ENCODE results near the gene PHF5A. TPM values are rescaled to one million over a fixed set of nuclear protein-coding genes. Genes with fewer than 3 reads are reported as not detected.
"Not testable (repeated sequence)": the region's sequence is repeated elsewhere in the genome, so short reads cannot be mapped to it uniquely, and the experiment has no call there.

The PHF5A gene
- total RNA-seq, 1 donor from 2014 or later, result 19.5 TPM

- peak; percentile 82 for DNase-seq (ENCODE audit: low spot score)
Measured at GRCh38 chr22:41447435-41448188, 20.9 kb downstream of the PHF5A start.

GRCh38 chr22:41446639-41447434 is 21.7 kb downstream of the PHF5A start, which contains the start of gene TOB2:
Gene TOB2, minus strand, starts transcription at chr22:41446801. Its CDS starts 9,456 bp downstream, at chr22:41437345.
- peak; percentile 95 for DNase-seq (ENCODE audit: low spot score)

GRCh38 chr22:41446057-41446501 is 22.4 kb downstream of the PHF5A start:
- DNase-seq (ENCODE audit: low spot score), result peak; percentile 37

GRCh38 chr22:41445129-41446056 is 23.1 kb downstream of the PHF5A start:
- peak; percentile 40 for DNase-seq (ENCODE audit: low spot score)

- peak; percentile 99 for DNase-seq (ENCODE audit: low spot score)
Measured at GRCh38 chr22:41444360-41445128, 23.9 kb downstream of the PHF5A start.

- DNase-seq (ENCODE audit: low spot score), result no peak
Measured at GRCh38 chr22:41442240-41442792, 26.2 kb downstream of the PHF5A start.

- DNase-seq (ENCODE audit: low spot score), result not testable (repeated sequence)
Measured at GRCh38 chr22:41440511-41440910, 28.0 kb downstream of the PHF5A start.

GRCh38 chr22:41437198-41437597 is 31.3 kb downstream of the PHF5A start:
- no peak for DNase-seq (ENCODE audit: low spot score)

- DNase-seq (ENCODE audit: low spot score), result no peak
Measured at GRCh38 chr22:41436322-41437113, 32.0 kb downstream of the PHF5A start.

GRCh38 chr22:41435560-41435959 is 32.9 kb downstream of the PHF5A start:
- no peak for DNase-seq (ENCODE audit: low spot score)

GRCh38 chr22:41434361-41435003 is 34.0 kb downstream of the PHF5A start:
- not testable (repeated sequence) for DNase-seq (ENCODE audit: low spot score)

GRCh38 chr22:41433480-41433879 is 35.0 kb downstream of the PHF5A start:
- DNase-seq (ENCODE audit: low spot score), result not testable (repeated sequence)

GRCh38 chr22:41431656-41432055 is 36.8 kb downstream of the PHF5A start:
- DNase-seq (ENCODE audit: low spot score), result no peak

- no peak for DNase-seq (ENCODE audit: low spot score)
Measured at GRCh38 chr22:41429951-41430332, 38.5 kb downstream of the PHF5A start.

GRCh38 chr22:41429232-41429950 is 39.1 kb downstream of the PHF5A start:
- DNase-seq (ENCODE audit: low spot score), result no peak

GRCh38 chr22:41425660-41426365 is 42.7 kb downstream of the PHF5A start:
- no peak for DNase-seq (ENCODE audit: low spot score)

- DNase-seq (ENCODE audit: low spot score), result no peak
Measured at GRCh38 chr22:41418717-41419116, 49.8 kb downstream of the PHF5A start.

All from umbilical cord (tissue), 2 donors.